CD14-positive monocyte (primary cell): Measurements from ENCODE around the gene PRM3. TPM values are rescaled to one million over a fixed set of nuclear protein-coding genes. Genes with fewer than 3 reads are reported as not detected.

Source experiments
- DNase-seq, 3 donors: peaks; one replicate each; pipeline ENCODE4 v3.0.0-alpha.2; 2011 to 2022
- H2AFZ ChIP-seq: 2 replicates; pipeline ENCODE4 v1.6.0; 2012; ENCODE audit warnings: mild to moderate bottlenecking, low read depth, low read length, inconsistent platforms; ENCODE audit not compliant: insufficient read depth, poor library complexity, severe bottlenecking
- H3K27ac ChIP-seq, 2 donors: 1 replicate in 1 of 2; 2 replicates in 1 of 2; pipeline ENCODE4 v1.5.1; 2012 to 2013; ENCODE audit warnings: low read length in 2 of 2, control low read depth in 1 of 2, inconsistent platforms in 1 of 2, low read depth in 1 of 2, mild to moderate bottlenecking in 1 of 2
- H3K27me3 ChIP-seq, 2 donors: one replicate each; pipeline versions ENCODE4 v1.6.0 to v1.6.1; 2011 to 2013; ENCODE audit warnings: low read length in 2 of 2; ENCODE audit not compliant: control insufficient read depth in 2 of 2, insufficient read depth in 2 of 2
- H3K36me3 ChIP-seq, 2 donors: replicated peaks in 1 of 2; 1 replicate in 1 of 2; 2 replicates in 1 of 2; pipeline versions ENCODE4 v1.5.1 to v1.6.1; 2012 to 2013; ENCODE audit warnings: low read length in 2 of 2, control low read depth in 1 of 2, inconsistent platforms in 1 of 2, mild to moderate bottlenecking in 1 of 2; ENCODE audit not compliant: insufficient read depth in 2 of 2, control insufficient read depth in 1 of 2
- H3K4me1 ChIP-seq, 2 donors: 1 replicate in 1 of 2; 2 replicates in 1 of 2; pipeline versions ENCODE4 v1.5.1 to v1.6.1; 2012 to 2013; ENCODE audit warnings: low read length in 2 of 2, control low read depth in 1 of 2, inconsistent platforms in 1 of 2, mild to moderate bottlenecking in 1 of 2, moderate library complexity in 1 of 2; ENCODE audit not compliant: insufficient read depth in 2 of 2, control insufficient read depth in 1 of 2
- H3K4me2 ChIP-seq: replicated peaks from 2 replicates; pipeline ENCODE3; 2012; ENCODE audit warnings: low read length, moderate library complexity, mild to moderate bottlenecking; ENCODE audit not compliant: poor library complexity, severe bottlenecking; ENCODE audit errors: extremely low read depth
- H3K4me3 ChIP-seq, 3 experiments: fragments of 200-600 bp in 1 of 3; sonication (generic) in 1 of 3; replicated peaks in 1 of 3; 1 replicate in 2 of 3; 2 replicates in 1 of 3; pipeline ENCODE4 v1.5.1; 2011 to 2013; ENCODE audit warnings: low read length in 3 of 3, mild to moderate bottlenecking in 3 of 3, control low read depth in 2 of 3, low read depth in 2 of 3, inconsistent platforms in 1 of 3, moderate library complexity in 1 of 3
- H3K79me2 ChIP-seq: 2 replicates; pipeline ENCODE4 v1.6.0; 2012; ENCODE audit warnings: mild to moderate bottlenecking, control low read depth, inconsistent platforms, low read length, moderate library complexity; ENCODE audit not compliant: insufficient read depth
- H3K9ac ChIP-seq: 2 replicates; pipeline ENCODE4 v1.6.0; 2017; ENCODE audit warnings: low read length, mild to moderate bottlenecking; ENCODE audit not compliant: insufficient read depth, poor library complexity, severe bottlenecking
- H3K9me3 ChIP-seq, 2 donors: replicated peaks in 1 of 2; 1 replicate in 1 of 2; 2 replicates in 1 of 2; pipeline versions ENCODE4 v1.5.1 to v1.6.1; 2012 to 2013; ENCODE audit warnings: low read length in 2 of 2, control low read depth in 1 of 2; ENCODE audit not compliant: control insufficient read depth in 1 of 2, insufficient read depth in 1 of 2
- H4K20me1 ChIP-seq: 2 replicates; pipeline ENCODE4 v1.6.0; 2012; ENCODE audit warnings: mild to moderate bottlenecking, low read length, control low read depth, moderate library complexity; ENCODE audit not compliant: insufficient read depth
- H3K27ac Mint-ChIP-seq, 7 donors: one replicate each; pipeline ENCODE4 v1.8.0; 2020; ENCODE audit warnings: mild to moderate bottlenecking in 7 of 7, mixed read lengths in 7 of 7, moderate library complexity in 6 of 7, inconsistent platforms in 2 of 7
- H3K27me3 Mint-ChIP-seq, 3 donors: one replicate each; pipeline ENCODE4 v1.8.0; 2021 to 2022; ENCODE audit warnings: low read depth in 3 of 3, mild to moderate bottlenecking in 3 of 3, mixed read lengths in 3 of 3, moderate library complexity in 3 of 3, inconsistent platforms in 1 of 3
- H3K36me3 Mint-ChIP-seq, 2 donors: one replicate each; pipeline ENCODE4 v1.8.0; 2020; ENCODE audit warnings: mixed read lengths in 2 of 2, inconsistent platforms in 1 of 2, mild to moderate bottlenecking in 1 of 2
- H3K4me1 Mint-ChIP-seq: one replicate; pipeline ENCODE4 v1.8.0; 2020; ENCODE audit warnings: mild to moderate bottlenecking, mixed read lengths
- H3K4me3 Mint-ChIP-seq, 2 donors: one replicate each; pipeline ENCODE4 v1.8.0; 2020; ENCODE audit warnings: mild to moderate bottlenecking in 2 of 2, mixed read lengths in 2 of 2, moderate library complexity in 1 of 2
- H3K9me3 Mint-ChIP-seq, 7 donors: one replicate each; pipeline ENCODE4 v1.8.0; 2020 to 2022; ENCODE audit warnings: mixed read lengths in 7 of 7, mild to moderate bottlenecking in 6 of 7, moderate library complexity in 6 of 7, inconsistent platforms in 2 of 7
- CTCF ChIP-seq: fragments of 200-600 bp; IDR thresholded peaks from one replicate; pipeline ENCODE4 v1.8.0; 2022; ENCODE audit warnings: antibody characterized with exemption, mild to moderate bottlenecking
- WGBS: methylation state at CpG from one replicate; pipeline ENCODE4 v1.1.5; 2013; ENCODE audit warnings: missing lambda C conversion rate; ENCODE audit not compliant: insufficient coverage; 5-methylcytosine and 5-hydroxymethylcytosine counted together
- intact Hi-C, 2 donors: fragments of 100-400 bp; cut with micrococcal nuclease; formaldehyde crosslinking; loops; one replicate each; pipeline versions ENCODE4 v1.15.0 to v1.15.1; 2023
- polyA plus RNA-seq, 3 donors: library from polyadenylated mRNA; depleted of rRNA in 1 of 3; unstranded in 2 of 3; stranded (reverse) in 1 of 3; fragments of 300-500 nt in 2 of 3; fragments of >200 nt in 1 of 3; fragmentation: Illumina TruSeq in 2 of 3; gene quantifications; 1 replicate in 2 of 3; 2 replicates in 1 of 3; pipeline ENCODE4 v1.2.3, GENCODE V29; 2012 to 2021

Gene PRM3
- polyA plus RNA-seq, 3 donors: not detected

- Mint-ChIP-seq H3K36me3 (no peaks in the 10 kb centered on the region), H3K4me1 (peaks cover 13% of the 10 kb centered on the region), H3K27me3 (peaks cover 11 to 12% (median 11%) of the 10 kb centered on the region in 3 donors), H3K27ac (no peak overlapping the region), H3K4me3 (no peak overlapping the region), H3K9me3 (no peaks in the 10 kb centered on the region)
- Histone ChIP-seq H3K36me3 (no peaks in the 10 kb centered on the region), H2AFZ (no peak overlapping the region), H3K27me3 (peaks cover 0 to 4% of the 10 kb centered on the region in 2 donors), H3K4me3 (no peak overlapping the region), H3K9ac (no peak overlapping the region), H4K20me1 (no peaks in the 10 kb centered on the region), H3K9me3 (no peaks in the 10 kb centered on the region), H3K79me2 (no peaks in the 10 kb centered on the region), H3K4me1 (no peaks in the 10 kb centered on the region), H3K27ac (no peak overlapping the region), H3K4me2 (no peak overlapping the region)
- no peak for DNase-seq
- WGBS: 97% methylated on average over 4 of the region's 7 CpGs
- intact Hi-C loops: no loop called here
- TF ChIP-seq CTCF: no peak
These were observed 1.5 kb upstream of the PRM3 start for GRCh38 chr16:11274964-11275363.

GRCh38 chr16:11273721-11274324 is 394 bp upstream of the PRM3 start:
- no peak overlapping the region for H2AFZ ChIP-seq
- H3K27me3 Mint-ChIP-seq: peaks cover 11 to 17% (median 12%) of the 10 kb centered on the region in 3 donors
- intact Hi-C loops: no loop called here
- no peak overlapping the region for H3K27ac Mint-ChIP-seq
- H3K4me1 ChIP-seq: no peaks in the 10 kb centered on the region
- H3K9me3 Mint-ChIP-seq: no peaks in the 10 kb centered on the region
- H3K36me3 Mint-ChIP-seq: no peaks in the 10 kb centered on the region
- H3K79me2 ChIP-seq: no peaks in the 10 kb centered on the region
- H3K4me3 ChIP-seq: no peak overlapping the region
- peaks cover 4% of the 10 kb centered on the region for H3K4me1 Mint-ChIP-seq
- H3K4me3 Mint-ChIP-seq: no peak overlapping the region
- no peaks in the 10 kb centered on the region for H4K20me1 ChIP-seq
- no peak overlapping the region for H3K4me2 ChIP-seq
- H3K36me3 ChIP-seq: no peaks in the 10 kb centered on the region
- peaks cover 0 to 4% of the 10 kb centered on the region in 2 donors for H3K27me3 ChIP-seq
- no peak for DNase-seq
- no peak for TF ChIP-seq CTCF
- 80% methylated on average over 1 of the region's 3 CpGs for WGBS
- H3K9ac ChIP-seq: no peak overlapping the region
- no peaks in the 10 kb centered on the region for H3K9me3 ChIP-seq
- no peak overlapping the region for H3K27ac ChIP-seq
